ENCODE measurements around the gene TRAPPC3L.
A peak's percentile ranks its signal among the peaks of the same experiment; 100 is the strongest.

Gene TRAPPC3L

DNA sequence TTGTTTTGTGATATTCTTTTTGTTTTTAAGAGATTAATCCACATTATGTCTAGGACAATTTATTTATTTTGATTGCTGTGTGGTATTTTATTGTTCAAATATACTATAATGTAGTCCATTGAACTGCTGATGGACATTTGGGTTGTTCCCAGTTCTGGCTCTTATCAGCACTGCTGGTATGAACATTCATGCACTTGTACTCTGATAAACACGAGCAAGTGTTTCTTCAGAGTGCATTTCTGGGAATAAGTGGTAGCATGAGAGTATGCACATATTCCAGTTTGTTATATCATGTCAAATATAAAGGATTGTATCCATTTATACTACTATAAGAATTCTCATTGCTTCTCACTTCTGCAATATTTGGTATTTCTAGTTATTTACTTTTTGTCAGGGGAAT, 77.2 kb downstream of the TRAPPC3L start:
- peaks cover 12% of the 10 kb centered on the region for H3K4me1 Mint-ChIP-seq

DNA sequence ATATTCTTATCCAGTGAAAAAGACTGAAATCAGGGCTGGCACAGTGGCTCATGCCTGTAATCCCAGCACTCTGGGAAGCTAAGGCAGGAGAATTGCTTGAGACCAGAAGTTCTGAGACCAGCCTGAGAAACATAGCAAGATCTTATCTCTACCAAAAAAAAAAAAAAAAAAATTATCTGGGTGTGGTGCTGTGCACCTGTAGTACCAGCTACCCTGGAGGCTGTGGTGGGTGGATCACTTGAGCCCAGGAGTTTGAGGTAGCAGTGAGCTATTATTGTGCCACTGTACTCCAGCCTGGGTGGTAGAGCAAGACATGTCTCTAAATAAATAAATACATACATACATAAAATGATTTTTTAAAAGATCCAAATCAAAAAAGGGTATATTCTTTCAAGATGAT, 78.0 kb downstream of the TRAPPC3L start:
- Mint-ChIP-seq H3K4me1 (peaks cover 16% of the 10 kb centered on the region), H3K36me3 (no peaks in the 10 kb centered on the region), H3K9me3 (no peaks in the 10 kb centered on the region), H3K27ac (no peak overlapping the region), H3K4me3 (no peak overlapping the region), H3K27me3 (peaks cover 11% of the 10 kb centered on the region)

More for the DNA sequence above, 77.2 kb downstream of the TRAPPC3L start:
- peaks cover 8% of the 10 kb centered on the region for H3K27me3 Mint-ChIP-seq
- peak overlapping the region; percentile 79 for H3K27ac Mint-ChIP-seq
- no peaks in the 10 kb centered on the region for H3K36me3 Mint-ChIP-seq
- no peaks in the 10 kb centered on the region for H3K9me3 Mint-ChIP-seq
- H3K4me3 Mint-ChIP-seq: no peak overlapping the region

DNA sequence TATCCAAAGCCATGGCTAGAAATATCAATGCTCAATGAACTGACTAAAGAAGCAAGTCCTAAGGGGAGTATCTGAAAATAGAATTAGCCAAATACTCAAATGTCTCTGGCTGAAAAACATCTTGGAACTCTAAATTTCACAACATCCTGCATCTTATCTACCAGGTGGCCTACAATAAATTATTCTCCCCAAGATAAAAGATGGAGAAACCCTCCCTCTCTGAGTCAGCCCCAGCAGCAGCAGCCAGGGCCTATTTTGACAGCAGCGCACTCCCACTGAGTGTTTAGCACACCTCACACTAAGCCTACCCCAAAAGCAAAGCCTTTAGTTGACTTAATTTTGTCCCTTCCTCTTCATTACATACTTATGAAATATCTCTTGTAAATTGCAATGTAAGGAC, 78.4 kb downstream of the TRAPPC3L start:
- H3K9me3 Mint-ChIP-seq: no peaks in the 10 kb centered on the region
- no peak overlapping the region for H3K4me3 Mint-ChIP-seq

DNA sequence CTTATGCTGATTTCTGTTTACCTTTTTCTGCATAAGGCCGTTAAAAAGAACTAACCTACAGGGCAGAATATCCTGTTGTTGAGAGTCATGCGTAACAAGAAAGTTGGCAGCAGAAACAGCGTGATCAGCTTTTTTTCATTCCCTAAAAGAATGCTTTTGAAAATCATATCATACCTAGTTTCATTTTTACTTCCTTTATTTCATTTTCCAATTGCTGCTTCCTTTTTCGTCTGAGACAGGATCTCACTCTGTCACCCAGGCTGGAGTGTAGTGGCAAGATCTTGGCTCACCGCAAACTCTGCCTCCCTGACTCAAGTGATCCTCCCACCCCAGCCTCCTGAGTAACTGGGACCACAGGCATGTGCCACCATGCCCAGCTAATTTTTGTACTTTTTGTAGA, 80.2 kb downstream of the TRAPPC3L start:
- Mint-ChIP-seq H3K4me3 (no peak overlapping the region), H3K27me3 (peaks cover 18% of the 10 kb centered on the region), H3K4me1 (peaks cover 27% of the 10 kb centered on the region), H3K27ac (no peak overlapping the region), H3K9me3 (no peaks in the 10 kb centered on the region), H3K36me3 (no peaks in the 10 kb centered on the region)

More for the DNA sequence above, 78.4 kb downstream of the TRAPPC3L start:
- Mint-ChIP-seq H3K4me1 (peaks cover 17% of the 10 kb centered on the region), H3K27ac (no peak overlapping the region), H3K36me3 (no peaks in the 10 kb centered on the region), H3K27me3 (peaks cover 12% of the 10 kb centered on the region)

DNA sequence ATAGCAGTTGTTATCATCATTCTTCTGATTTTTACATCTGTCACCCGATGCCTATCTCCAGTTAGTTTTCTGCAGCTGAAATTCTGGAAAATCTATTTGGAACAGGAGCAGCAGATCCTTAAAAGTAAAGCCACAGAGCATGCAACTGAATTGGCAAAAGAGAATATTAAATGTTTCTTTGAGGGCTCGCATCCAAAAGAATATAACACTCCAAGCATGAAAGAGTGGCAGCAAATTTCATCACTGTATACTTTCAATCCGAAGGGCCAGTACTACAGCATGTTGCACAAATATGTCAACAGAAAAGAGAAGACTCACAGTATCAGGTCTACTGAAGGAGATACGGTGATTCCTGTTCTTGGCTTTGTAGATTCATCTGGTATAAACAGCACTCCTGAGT, 82.2 kb downstream of the TRAPPC3L start:
- no peak overlapping the region for H3K27ac Mint-ChIP-seq
- no peaks in the 10 kb centered on the region for H3K9me3 Mint-ChIP-seq
- peaks cover 18% of the 10 kb centered on the region for H3K27me3 Mint-ChIP-seq
- no peak overlapping the region for H3K4me3 Mint-ChIP-seq
- H3K4me1 Mint-ChIP-seq: peaks cover 27% of the 10 kb centered on the region
- no peaks in the 10 kb centered on the region for H3K36me3 Mint-ChIP-seq

DNA sequence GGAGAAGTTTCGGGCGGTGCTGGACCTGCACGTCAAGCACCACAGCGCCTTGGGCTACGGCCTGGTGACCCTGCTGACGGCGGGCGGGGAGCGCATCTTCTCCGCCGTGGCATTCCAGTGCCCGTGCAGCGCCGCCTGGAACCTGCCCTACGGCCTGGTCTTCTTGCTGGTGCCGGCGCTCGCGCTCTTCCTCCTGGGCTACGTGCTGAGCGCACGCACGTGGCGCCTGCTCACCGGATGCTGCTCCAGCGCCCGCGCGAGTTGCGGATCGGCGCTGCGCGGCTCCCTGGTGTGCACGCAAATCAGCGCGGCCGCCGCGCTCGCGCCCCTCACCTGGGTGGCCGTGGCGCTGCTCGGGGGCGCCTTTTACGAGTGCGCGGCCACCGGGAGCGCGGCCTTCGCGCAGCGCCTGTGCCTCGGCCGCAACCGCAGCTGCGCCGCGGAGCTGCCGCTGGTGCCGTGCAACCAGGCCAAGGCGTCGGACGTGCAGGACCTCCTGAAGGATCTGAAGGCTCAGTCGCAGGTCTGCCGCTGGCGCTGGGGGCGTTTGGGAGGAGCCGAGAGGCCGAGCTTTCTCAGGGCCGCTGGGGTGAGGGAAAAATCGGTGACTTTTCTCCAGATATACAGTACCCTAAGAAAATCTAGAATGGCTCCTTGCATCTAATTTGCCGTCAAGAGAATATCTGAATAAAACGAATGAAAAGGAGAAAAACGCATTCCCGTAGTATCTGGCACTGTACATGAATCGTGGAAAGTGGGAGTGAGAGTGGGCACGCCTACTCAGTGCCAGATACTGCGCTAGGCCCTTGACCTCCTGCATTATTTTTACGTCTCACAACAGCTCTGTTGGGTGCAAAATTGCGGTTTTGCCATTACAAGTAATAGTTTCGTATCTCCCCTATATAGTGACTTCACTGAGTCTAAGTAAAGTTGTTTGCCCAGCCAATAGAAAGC, 83.3 kb downstream of the TRAPPC3L start:
- Mint-ChIP-seq H3K4me1 (peaks cover 27% of the 10 kb centered on the region), H3K36me3 (no peaks in the 10 kb centered on the region), H3K4me3 (peak overlapping the region; percentile 82), H3K27ac (no peak overlapping the region), H3K9me3 (no peaks in the 10 kb centered on the region), H3K27me3 (peaks cover 18% of the 10 kb centered on the region)

DNA sequence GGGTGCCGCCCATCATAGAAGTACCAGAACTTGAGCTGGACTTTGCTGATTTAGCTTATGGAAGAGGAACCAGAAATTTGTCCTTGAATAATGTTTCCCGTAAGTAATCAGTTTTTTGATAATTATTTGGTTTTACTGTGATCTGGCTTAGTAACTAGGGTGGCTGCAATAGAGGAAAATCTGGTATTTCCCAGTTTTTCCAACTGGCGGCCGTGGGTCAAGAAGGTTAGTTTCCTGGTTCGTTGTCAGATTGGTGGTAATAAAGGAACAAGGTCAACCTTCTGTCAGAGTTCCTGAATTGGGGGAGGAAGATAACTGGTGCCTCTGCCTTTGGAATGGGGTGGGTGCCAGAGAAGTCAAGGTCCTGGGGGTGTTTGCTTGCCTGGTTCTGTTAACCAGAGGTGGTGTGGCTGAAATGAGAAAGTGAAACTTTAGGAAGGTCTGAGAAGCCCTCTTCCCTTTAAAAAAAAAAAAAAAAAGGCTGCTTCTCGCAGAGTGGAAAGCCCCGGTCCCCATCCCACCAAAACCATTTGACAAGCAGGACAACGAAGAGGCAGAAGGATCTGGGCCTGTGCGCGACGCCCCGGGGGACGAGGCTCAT, 84.1 kb downstream of the TRAPPC3L start, which contains the start of gene CALHM6:
CALHM6 (plus strand) TSS at position 45 of the 601 bp plus-strand sequence; CDS start at position 600, 555 bp downstream.
- Mint-ChIP-seq H3K4me1 (peaks cover 27% of the 10 kb centered on the region), H3K27ac (peak within 1 kb of the TSS; percentile 56), H3K36me3 (no peaks in the 10 kb centered on the region), H3K9me3 (no peaks in the 10 kb centered on the region), H3K27me3 (peaks cover 18% of the 10 kb centered on the region), H3K4me3 (peak within 1 kb of the TSS; percentile 82)

DNA sequence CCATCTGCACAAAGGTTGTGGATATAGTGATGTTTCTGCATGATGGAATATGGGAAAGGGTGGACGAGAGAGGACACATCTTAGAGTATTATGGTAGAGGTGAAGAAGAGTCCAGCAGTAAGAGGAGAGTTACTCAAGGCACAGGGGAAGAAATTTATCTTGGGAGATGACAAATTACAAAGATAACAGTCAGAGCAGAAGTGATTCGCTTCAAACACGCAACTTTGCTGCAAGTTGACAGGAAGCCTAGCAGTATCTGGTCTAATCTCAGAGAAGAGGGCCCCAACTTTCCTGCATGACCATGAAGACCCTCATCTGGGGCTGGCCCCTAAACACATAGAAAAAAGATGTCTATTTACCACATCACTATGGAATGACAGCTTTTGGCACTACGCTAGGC, 85.6 kb downstream of the TRAPPC3L start:
- H3K4me1 Mint-ChIP-seq: peaks cover 21% of the 10 kb centered on the region
- H3K27me3 Mint-ChIP-seq: peaks cover 19% of the 10 kb centered on the region
- no peak overlapping the region for H3K27ac Mint-ChIP-seq
- H3K36me3 Mint-ChIP-seq: no peaks in the 10 kb centered on the region
- H3K4me3 Mint-ChIP-seq: no peak overlapping the region
- H3K9me3 Mint-ChIP-seq: no peaks in the 10 kb centered on the region

DNA sequence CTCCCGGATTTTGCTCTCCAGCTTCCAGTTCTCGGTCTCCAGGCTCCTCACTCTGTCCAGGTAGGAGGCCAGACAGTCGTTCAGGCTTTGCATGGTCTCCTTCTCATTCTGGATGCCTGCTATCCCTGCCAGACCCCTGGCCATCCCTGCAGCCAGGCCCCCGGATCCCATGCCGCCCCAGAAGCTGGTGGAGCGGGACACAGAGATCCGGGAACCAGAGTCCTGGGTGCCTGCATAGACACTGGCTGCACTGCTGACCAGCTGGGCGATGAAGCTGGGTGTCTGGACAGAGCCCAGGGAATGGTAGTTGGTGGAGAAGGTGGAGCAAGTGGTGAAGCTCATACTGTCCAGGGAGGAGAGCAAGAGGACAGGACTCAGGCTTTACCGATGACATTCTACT, 87.2 kb downstream of the TRAPPC3L start:
- peaks cover 13% of the 10 kb centered on the region for H3K27me3 Mint-ChIP-seq
- H3K27ac Mint-ChIP-seq: no peak overlapping the region
- peaks cover 15% of the 10 kb centered on the region for H3K4me1 Mint-ChIP-seq
- no peaks in the 10 kb centered on the region for H3K9me3 Mint-ChIP-seq
- H3K36me3 Mint-ChIP-seq: no peaks in the 10 kb centered on the region
- H3K4me3 Mint-ChIP-seq: no peak overlapping the region

DNA sequence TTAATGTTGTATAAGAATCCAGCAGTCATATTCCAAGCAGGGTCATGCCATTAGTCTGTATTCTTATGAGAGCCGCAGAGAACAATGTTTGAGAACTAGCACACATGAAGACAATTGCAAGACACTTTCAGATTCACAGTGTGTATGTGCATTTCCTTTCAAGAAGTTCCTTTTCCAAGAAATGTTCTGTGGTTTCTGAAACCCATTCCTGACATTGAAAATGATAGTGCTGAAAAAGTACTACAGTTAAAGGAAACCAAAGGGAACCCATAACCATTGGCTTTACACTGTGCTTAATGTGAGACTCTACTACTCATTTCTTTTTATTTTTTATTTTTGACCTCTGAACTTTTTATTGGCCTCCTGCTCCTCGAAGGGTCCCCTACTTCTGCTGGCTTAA, 88.6 kb downstream of the TRAPPC3L start:
- Mint-ChIP-seq H3K9me3 (no peaks in the 10 kb centered on the region), H3K4me1 (peaks cover 10% of the 10 kb centered on the region), H3K27me3 (peaks cover 7% of the 10 kb centered on the region), H3K36me3 (no peaks in the 10 kb centered on the region), H3K4me3 (no peak overlapping the region), H3K27ac (no peak overlapping the region)

DNA sequence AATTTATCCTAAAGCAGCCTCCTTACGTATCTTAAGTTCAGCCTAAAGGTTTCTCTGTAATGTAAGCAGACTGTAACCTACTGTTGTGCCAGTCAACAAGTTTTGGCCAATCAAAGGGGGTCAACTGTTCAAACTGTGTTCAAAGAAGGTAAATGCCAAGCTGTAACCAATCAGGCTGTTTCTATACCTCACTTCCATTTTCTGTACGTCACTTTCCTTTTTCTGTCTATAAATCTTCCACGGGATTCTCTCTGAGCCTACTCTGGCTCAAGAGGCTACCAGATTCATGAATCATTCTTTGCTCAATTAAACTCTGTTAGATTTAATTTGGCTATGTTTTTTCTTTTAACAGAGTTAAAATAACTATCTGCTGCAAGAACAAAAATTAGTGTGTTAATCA, 89.4 kb downstream of the TRAPPC3L start:
- Mint-ChIP-seq H3K9me3 (no peaks in the 10 kb centered on the region), H3K27me3 (peaks cover 6% of the 10 kb centered on the region), H3K4me1 (peaks cover 3% of the 10 kb centered on the region), H3K36me3 (no peaks in the 10 kb centered on the region), H3K4me3 (no peak overlapping the region), H3K27ac (no peak overlapping the region)

DNA sequence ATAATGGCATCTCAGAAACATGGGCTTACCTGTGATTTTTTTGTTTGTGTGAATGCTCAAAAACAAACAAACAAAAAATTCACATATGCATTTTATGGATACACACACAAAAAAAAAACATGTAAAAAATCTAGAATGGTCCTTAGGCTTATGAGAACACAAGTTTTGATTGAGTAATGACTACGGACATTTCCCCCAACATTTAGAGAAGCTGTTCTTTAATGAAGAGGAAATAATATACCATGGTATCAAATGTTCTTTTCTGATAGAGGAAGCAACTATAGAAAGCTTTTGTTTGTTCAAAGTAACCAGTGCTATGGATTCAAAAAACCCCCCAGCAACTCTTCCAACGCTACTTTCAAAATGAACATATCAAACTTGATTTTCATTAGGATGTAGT, 93.0 kb downstream of the TRAPPC3L start:
- no peaks in the 10 kb centered on the region for H3K4me1 Mint-ChIP-seq
- H3K36me3 Mint-ChIP-seq: no peaks in the 10 kb centered on the region
- H3K27me3 Mint-ChIP-seq: peaks cover 10% of the 10 kb centered on the region
- no peaks in the 10 kb centered on the region for H3K9me3 Mint-ChIP-seq
- H3K4me3 Mint-ChIP-seq: no peak overlapping the region
- no peak overlapping the region for H3K27ac Mint-ChIP-seq

DNA sequence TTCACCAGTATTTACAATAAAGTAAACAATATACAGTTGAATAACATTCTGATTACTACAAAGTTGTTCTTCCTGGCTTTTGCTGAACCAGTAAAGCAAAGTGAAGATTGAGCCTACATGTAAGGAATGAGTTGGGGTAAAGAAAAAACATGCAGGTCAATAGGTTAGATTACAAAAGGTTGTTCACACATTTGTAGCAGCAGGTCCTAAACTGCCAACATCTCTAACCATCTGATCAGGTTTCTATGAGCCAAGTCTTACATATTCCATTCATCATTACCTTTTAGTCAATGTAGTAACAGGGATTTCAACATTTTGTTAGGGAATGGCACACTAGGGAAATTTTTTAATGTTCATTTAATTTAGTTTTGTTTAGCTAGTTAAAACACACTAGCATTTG, 93.6 kb downstream of the TRAPPC3L start:
- Mint-ChIP-seq H3K27ac (no peak overlapping the region), H3K9me3 (no peaks in the 10 kb centered on the region), H3K4me3 (no peak overlapping the region), H3K27me3 (peaks cover 10% of the 10 kb centered on the region), H3K36me3 (no peaks in the 10 kb centered on the region), H3K4me1 (no peaks in the 10 kb centered on the region)

DNA sequence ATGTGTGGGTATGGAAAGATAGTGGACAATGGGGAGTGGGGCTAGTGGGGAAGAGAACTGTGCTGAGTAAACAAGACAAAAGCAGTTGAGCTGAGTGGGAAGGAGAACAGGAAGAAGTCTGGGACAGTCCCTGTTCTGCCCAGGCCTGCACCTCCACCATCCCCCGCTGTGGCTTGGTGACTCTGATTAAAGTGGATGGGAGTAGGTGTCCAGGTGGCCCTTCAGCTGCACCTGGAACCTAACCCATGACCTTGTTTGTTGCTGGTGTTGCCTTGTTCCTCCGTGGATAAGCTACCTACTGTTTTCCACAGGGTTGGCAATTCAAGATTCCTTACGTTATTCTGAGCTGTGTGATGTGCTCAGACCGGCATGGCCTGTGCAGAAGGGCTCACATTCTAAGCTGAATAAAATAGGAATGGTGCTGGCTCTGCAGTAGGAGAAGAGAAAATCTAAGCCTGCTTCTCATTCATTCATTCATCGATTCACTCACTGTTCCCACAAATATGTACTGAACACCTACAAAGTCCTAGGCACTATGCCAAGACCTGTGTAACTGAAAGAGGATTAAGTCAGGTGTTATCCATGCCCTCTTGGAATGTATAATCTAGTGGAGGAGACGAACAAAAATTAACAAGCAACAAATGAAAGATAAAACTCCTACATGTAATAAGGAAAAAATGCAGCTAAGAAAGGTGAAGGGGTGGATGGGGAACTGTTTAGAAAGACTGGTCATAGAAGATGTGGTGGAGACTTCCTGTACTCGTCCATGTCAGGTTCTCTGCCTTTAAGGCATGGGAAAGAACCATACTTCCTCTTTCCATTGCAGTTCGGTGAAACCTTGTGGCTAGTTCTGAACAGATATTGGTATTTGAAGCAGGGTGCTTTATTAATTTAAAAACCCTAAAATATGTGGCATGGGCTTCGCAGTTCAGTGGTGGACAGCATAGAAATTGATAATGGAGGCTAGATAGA, 94.4 kb downstream of the TRAPPC3L start:
- Mint-ChIP-seq H3K4me1 (no peaks in the 10 kb centered on the region), H3K4me3 (no peak overlapping the region), H3K27ac (no peak overlapping the region), H3K36me3 (no peaks in the 10 kb centered on the region), H3K27me3 (peaks cover 10% of the 10 kb centered on the region), H3K9me3 (no peaks in the 10 kb centered on the region)

DNA sequence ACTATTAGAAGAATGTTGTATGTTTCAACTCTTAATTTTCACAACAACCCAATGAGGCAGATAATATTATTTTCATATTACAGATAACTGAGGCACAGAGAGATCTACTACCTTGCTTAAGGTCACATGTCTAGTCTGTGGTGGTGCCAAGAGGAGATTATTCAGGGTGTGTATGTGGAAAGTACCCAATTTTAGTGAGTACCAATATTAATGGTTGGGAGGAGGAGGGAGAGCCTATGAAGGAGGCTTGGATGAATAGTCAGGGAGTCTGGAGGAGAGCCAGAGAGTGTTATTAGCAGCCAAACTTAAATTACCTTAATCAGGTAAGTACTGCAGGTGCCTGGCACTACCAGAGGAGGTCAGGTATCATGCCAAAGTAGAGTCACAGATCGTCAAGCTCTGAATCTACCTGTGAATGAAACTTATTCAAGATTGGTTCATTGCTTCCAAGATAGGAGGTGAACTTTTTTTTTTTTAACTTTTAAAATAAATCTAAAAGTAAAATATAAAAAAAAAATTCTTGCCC, 95.2 kb downstream of the TRAPPC3L start:
- Mint-ChIP-seq H3K27me3 (peaks cover 10% of the 10 kb centered on the region), H3K27ac (no peak overlapping the region), H3K9me3 (no peaks in the 10 kb centered on the region), H3K4me1 (no peaks in the 10 kb centered on the region), H3K4me3 (no peak overlapping the region), H3K36me3 (no peaks in the 10 kb centered on the region)

Data from activated naive CD4-positive, alpha-beta T cell treated with anti-CD3 and anti-CD28 coated beads, Interleukin-2, amount 50 U/mL, for 24 hours (primary cell).